ENCODE measurements around the gene TM9SF1. TPM values are rescaled to one million over a fixed set of nuclear protein-coding genes. Genes with fewer than 3 reads are reported as not detected.

The TM9SF1 gene
- total and polyA plus RNA-seq, 2 of the 13 experiments (the other 11 are each of a cell fraction or from before 2014, with no cell fraction given): 83.2 to 110 TPM

DNA sequence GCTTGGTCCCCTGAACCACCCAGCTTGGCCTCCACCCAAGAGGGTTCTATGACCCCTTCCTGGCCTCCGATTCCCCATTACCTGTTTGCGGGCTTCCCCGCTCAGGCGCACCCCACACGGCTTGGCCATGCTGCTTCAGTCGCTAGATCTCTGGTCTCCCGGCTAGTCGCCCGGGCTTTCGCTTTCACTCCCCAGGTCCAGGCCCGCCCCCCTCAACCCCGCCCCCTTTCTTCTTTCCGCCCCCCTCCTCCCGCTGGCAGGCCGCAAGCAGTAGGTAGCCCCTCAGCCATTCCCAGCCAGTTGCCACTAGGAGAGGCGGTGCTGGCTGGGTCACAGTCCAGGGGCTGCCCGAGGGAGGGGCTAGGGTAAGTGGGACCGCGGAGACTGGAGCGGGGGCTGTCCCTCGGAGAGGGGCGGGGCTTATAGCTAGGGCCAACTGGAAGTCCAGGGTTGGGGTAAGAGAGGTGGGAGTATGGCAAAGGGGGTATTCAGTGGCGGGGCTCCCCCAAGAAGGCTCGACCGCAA is 48.7 kb downstream of the TM9SF1 start, which contains the start of gene PSME2 (continued):
- TF ChIP-seq ZNF800 (CRISPR knock-in tag; IDR thresholded peaks at IDR 0.05) (peak; percentile 47), PHF21A (CRISPR knock-in tag; IDR thresholded peaks at IDR 0.05) (no peak), PLSCR1 (CRISPR knock-in tag; IDR thresholded peaks at IDR 0.05; ENCODE audit: borderline replicate concordance) (no peak), ZNF496 (CRISPR knock-in tag; IDR thresholded peaks at IDR 0.05; ENCODE audit: insufficient replicate concordance) (no peak), SP5 (CRISPR knock-in tag; IDR thresholded peaks at IDR 0.05; ENCODE audit: borderline replicate concordance, low read depth) (peak; percentile 95), ZNF776 (CRISPR knock-in tag; IDR thresholded peaks at IDR 0.05) (peak; percentile 86; the same call in 1 of the 2 replicates), EED (CRISPR knock-in tag; IDR thresholded peaks at IDR 0.05) (no peak; the same call in 1 of the 2 replicates), ZNF557 (CRISPR knock-in tag; IDR thresholded peaks at IDR 0.05) (no peak), ZNF180 (CRISPR knock-in tag; IDR thresholded peaks at IDR 0.05; ENCODE audit: borderline replicate concordance, low read depth) (no peak), ZNF253 (CRISPR knock-in tag; IDR thresholded peaks at IDR 0.05; ENCODE audit: borderline replicate concordance) (no peak), ZNF337 (CRISPR knock-in tag; IDR thresholded peaks at IDR 0.05; ENCODE audit: borderline replicate concordance, low read depth) (peak; percentile 54; the same call in 1 of the 2 replicates), FOXO1 (CRISPR knock-in tag; IDR thresholded peaks at IDR 0.05) (peak; percentile 66), ASH2L (IDR thresholded peaks at IDR 0.05; ENCODE audit: insufficient read length, low read depth, low read length) (peak; percentile 71), RXRB (CRISPR knock-in tag; IDR thresholded peaks at IDR 0.05; ENCODE audit: borderline replicate concordance) (peak; percentile 68; the same call in 1 of the 2 replicates), RXRA (CRISPR knock-in tag; IDR thresholded peaks at IDR 0.05) (no peak; the same call in 1 of the 2 replicates), DMAP1 (CRISPR knock-in tag; IDR thresholded peaks at IDR 0.05) (no peak), ZNF746 (CRISPR knock-in tag; IDR thresholded peaks at IDR 0.05) (no peak), MTF1 (CRISPR knock-in tag; IDR thresholded peaks at IDR 0.05) (no peak), NFE2 (CRISPR knock-in tag; IDR thresholded peaks at IDR 0.05) (no peak), ZNF782 (CRISPR knock-in tag; IDR thresholded peaks at IDR 0.05; ENCODE audit: borderline replicate concordance) (no peak)
- TF ChIP-seq, protein P1, sequence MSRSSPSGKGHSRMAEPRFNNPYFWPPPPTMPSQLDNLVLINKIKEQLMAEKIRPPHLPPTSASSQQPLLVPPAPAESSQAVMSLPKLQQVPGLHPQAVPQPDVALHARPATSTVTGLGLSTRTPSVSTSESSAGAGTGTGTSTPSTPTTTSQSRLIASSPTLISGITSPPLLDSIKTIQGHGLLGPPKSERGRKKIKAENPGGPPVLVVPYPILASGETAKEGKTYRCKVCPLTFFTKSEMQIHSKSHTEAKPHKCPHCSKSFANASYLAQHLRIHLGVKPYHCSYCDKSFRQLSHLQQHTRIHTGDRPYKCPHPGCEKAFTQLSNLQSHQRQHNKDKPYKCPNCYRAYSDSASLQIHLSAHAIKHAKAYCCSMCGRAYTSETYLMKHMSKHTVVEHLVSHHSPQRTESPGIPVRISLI (CRISPR knock-in tag; IDR thresholded peaks at IDR 0.05; ENCODE audit: borderline replicate concordance): no peak
- TF ChIP-seq, protein P2, sequence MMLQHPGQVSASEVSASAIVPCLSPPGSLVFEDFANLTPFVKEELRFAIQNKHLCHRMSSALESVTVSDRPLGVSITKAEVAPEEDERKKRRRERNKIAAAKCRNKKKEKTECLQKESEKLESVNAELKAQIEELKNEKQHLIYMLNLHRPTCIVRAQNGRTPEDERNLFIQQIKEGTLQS (CRISPR knock-in tag; IDR thresholded peaks at IDR 0.05): no peak
- TF ChIP-seq, protein P3, sequence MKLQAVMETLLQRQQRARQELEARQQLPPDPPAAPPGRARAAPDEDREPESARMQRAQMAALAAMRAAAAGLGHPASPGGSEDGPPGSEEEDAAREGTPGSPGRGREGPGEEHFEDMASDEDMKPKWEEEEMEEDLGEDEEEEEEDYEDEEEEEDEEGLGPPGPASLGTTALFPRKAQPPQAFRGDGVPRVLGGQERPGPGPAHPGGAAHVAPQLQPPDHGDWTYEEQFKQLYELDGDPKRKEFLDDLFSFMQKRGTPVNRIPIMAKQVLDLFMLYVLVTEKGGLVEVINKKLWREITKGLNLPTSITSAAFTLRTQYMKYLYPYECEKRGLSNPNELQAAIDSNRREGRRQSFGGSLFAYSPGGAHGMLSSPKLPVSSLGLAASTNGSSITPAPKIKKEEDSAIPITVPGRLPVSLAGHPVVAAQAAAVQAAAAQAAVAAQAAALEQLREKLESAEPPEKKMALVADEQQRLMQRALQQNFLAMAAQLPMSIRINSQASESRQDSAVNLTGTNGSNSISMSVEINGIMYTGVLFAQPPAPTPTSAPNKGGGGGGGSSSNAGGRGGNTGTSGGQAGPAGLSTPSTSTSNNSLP (IDR thresholded peaks at IDR 0.05; ENCODE audit: low read depth, low read length): peak; percentile 44; the same call in 1 of the 2 replicates
- TF ChIP-seq, protein P4, sequence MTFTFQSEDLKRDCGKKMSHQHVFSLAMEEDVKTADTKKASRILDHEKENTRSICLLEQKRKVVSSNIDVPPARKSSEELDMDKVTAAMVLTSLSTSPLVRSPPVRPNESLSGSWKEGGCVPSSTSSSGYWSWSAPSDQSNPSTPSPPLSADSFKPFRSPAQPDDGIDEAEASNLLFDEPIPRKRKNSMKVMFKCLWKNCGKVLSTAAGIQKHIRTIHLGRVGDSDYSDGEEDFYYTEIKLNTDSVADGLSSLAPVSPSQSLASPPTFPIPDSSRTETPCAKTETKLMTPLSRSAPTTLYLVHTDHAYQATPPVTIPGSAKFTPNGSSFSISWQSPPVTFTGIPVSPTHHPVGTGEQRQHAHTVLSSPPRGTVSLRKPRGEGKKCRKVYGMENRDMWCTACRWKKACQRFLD (CRISPR knock-in tag; IDR thresholded peaks at IDR 0.05; ENCODE audit: borderline replicate concordance): peak; percentile 93; the same call in 1 of the 2 replicates
